ENCODE results near the gene EXOC6B.

- TF ChIP-seq EZH2 (IDR thresholded peaks at IDR 0.05) (no peak), POLR2AphosphoS5 (IDR thresholded peaks at IDR 0.05; ENCODE audit: borderline replicate concordance, low read depth, low read length) (no peak), FOXP2 (optimal IDR thresholded peaks at IDR 0.05; ENCODE audit: control extremely low read depth, extremely low read length, insufficient read depth) (no peak)
Observed at GRCh38 chr2:72759755-72760154, 66.1 kb downstream of the EXOC6B start.

Measured in SK-N-MC (cell line).